SJCRH30 (cell line): Measurements from ENCODE around the gene SAPCD1. TPM values are rescaled to one million over a fixed set of nuclear protein-coding genes. Genes with fewer than 3 reads are reported as not detected.

Source experiments
- DNase-seq, 2 experiments: peaks; one replicate each; pipeline ENCODE4 v3.0.0-alpha.2; 2015 to 2020
- H3K27ac ChIP-seq: fragments of 250-450 bp; sonication (Bioruptor Pico); 2 replicates; pipeline ENCODE4 v1.5.1; 2020; ENCODE audit warnings: mild to moderate bottlenecking, moderate library complexity
- H3K27me3 ChIP-seq: fragments of 250-450 bp; sonication (Bioruptor Pico); 2 replicates; pipeline ENCODE4 v1.5.1; 2020; ENCODE audit warnings: mild to moderate bottlenecking, moderate library complexity
- H3K36me3 ChIP-seq: fragments of 250-450 bp; sonication (Bioruptor Pico); 2 replicates; pipeline ENCODE4 v1.5.1; 2020; ENCODE audit warnings: mild to moderate bottlenecking, moderate library complexity
- H3K4me1 ChIP-seq: fragments of 250-450 bp; sonication (Bioruptor Pico); 2 replicates; pipeline ENCODE4 v1.5.1; 2020; ENCODE audit warnings: mild to moderate bottlenecking, moderate library complexity
- H3K4me3 ChIP-seq: fragments of 250-450 bp; sonication (Bioruptor Pico); 2 replicates; pipeline ENCODE4 v1.5.1; 2020; ENCODE audit warnings: mild to moderate bottlenecking, moderate library complexity
- H3K9me3 ChIP-seq: fragments of 250-450 bp; sonication (Bioruptor Pico); replicated peaks from 2 replicates; pipeline ENCODE4 v1.5.1; 2020; ENCODE audit warnings: mild to moderate bottlenecking, moderate library complexity
- total RNA-seq: library from RNA; depleted of rRNA; stranded (reverse); fragments of >200 nt; shearing (Covaris generic); gene quantifications from 2 replicates; pipeline ENCODE4 v1.2.3, GENCODE V29; 2014

SAPCD1 gene
- total RNA-seq, 1 experiment from 2014 or later = 0.89 TPM

DNA sequence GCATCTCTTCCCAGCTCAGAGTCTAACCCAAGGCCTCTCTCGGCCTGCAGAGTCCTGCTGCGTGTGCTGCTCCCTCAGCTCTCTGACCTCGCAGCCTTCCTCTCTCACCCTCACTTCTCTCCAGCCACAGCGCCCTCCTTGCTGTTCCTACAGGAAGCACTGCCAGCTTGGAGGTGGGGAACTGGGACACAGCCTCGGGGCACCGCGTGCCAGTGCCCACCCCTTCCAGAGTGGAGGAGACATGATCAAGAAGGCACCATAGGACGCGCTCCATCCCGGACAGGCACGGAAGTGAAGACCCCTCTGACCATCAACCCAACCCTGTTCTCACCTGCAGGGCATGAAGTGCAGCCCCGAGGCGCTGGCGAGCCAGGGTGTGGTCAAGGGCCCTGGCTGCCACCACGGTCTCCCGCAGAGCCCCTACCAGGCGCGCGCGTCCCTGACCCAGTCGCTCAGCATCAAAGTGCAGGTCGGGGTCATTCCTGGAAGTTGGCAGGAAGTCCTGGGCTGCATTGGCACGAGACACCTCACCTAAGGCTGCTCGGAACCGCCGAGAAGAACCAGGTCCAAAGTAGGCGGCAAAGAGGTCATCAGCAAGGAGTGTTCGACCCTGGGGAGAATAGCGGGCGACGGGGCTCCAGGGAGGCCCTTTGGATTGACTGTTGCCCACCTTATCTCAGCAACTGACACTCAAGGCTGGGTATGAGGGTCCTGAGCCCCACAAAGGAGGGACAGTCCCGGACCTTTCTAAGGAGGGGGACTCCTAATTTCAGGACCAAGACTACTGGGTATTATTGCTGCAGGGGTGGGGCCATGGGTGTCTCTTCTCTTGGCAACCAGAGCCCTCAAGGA lies 13.4 kb downstream of the SAPCD1 start:
- DNase-seq = no peak
- H3K27me3 ChIP-seq = no peaks in the 10 kb centered on the region

DNA sequence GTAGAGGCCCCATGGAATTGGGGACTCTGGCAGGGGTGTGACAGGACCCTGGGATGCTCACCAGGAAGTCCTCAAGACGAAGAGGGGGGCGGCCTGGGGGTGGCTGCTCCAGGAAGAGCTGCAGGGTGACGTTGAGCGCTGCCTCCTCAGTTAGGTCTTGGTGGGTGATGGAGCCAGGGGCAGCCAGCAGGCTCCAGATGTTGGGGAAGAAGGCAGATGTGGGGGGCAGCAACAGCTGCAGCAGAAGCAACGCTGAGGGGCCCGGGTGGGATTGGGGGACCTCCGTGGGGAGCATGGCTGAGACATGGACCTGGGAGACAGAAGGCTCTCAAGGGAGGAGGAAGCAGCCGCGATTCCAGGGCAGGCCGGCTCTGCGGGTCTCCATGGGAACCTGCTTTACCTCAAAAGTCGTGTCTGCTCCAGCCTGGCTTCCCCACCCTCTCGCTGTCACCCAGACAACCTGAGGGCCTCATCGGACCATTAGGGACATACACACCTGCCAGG lies 14.1 kb downstream of the SAPCD1 start:
- H3K27me3 ChIP-seq = no peaks in the 10 kb centered on the region
- no peak for DNase-seq
- H3K9me3 ChIP-seq = no peaks in the 10 kb centered on the region
- peaks cover 15% of the 10 kb centered on the region for H3K36me3 ChIP-seq
- no peak overlapping the region for H3K4me3 ChIP-seq
- no peak overlapping the region for H3K27ac ChIP-seq
- H3K4me1 ChIP-seq = peaks cover 3% of the 10 kb centered on the region; the same call in 1 of the 2 replicates

More for the DNA sequence above, 13.4 kb downstream of the SAPCD1 start:
- Histone ChIP-seq H3K4me1 (peaks cover 3% of the 10 kb centered on the region; the same call in 1 of the 2 replicates), H3K9me3 (no peaks in the 10 kb centered on the region), H3K36me3 (peaks cover 10% of the 10 kb centered on the region), H3K4me3 (no peak overlapping the region), H3K27ac (no peak overlapping the region)

DNA sequence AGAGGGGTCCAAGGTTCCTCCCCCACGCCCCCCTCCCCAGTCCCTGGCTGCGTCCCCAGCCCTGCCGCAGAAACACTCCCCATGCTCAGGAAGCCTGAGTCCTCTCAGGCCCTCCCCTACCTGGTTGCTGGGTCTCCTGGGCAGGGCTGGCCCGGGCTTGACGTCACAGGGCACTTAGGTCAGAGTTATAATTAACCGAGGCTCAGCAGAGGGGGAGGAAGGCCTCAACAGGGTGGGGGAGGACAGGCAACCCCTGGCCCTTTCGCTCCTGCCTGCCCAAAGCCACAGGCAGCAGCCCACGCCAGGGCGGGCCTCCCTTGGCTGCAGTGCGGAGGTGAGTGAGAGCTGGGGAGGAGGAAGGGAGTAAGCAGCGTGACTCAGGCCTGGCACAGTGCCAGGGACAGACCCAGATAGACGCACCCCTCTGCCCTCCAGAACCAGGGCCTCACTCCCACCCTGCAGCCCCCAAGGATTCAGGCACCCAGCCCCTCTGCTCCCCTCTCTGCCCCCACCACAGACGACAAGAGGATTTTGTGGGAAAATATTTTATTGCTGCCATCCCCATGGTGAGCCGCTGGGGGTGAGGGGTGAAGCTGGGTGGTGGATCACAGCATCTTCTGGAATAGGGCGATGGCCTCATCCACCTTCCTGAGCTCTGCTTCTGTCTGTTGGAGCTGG lies 14.7 kb downstream of the SAPCD1 start, which contains the start of gene VWA7:
VWA7 (minus strand) TSS at position 340 of the 678 bp plus-strand sequence. CDS start 549 bp downstream, outside the sequence.
- H3K4me1 ChIP-seq = peaks cover 3% of the 10 kb centered on the region; the same call in 1 of the 2 replicates
- peaks cover 15% of the 10 kb centered on the region for H3K36me3 ChIP-seq
- no peaks in the 10 kb centered on the region for H3K27me3 ChIP-seq
- no peak within 1 kb of the TSS for H3K27ac ChIP-seq
- no peaks in the 10 kb centered on the region for H3K9me3 ChIP-seq
- H3K4me3 ChIP-seq = no peak within 1 kb of the TSS
- peak; percentile 45 to 51 for DNase-seq

DNA sequence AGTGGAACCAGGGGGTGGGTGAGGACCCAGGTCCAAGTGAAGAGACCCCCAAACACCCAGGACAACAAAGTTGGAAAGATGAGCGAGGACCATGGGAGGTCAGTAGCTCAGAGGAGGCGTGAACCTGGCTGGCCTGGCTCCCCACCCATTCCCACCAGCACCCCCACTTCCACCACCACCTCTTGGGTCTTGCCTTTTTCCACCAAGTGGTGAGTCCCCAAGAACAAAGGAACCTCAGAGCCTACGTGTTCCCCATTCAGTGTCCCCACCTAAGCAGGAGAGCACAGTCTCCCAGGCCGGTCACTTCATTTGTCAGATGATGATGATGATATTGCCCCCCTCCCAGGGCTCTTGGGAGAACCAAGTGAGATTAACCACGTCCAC lies 15.2 kb downstream of the SAPCD1 start:
- H3K27ac ChIP-seq = no peak overlapping the region
- H3K36me3 ChIP-seq = peaks cover 18% of the 10 kb centered on the region
- H3K9me3 ChIP-seq = no peaks in the 10 kb centered on the region
- DNase-seq = no peak
- H3K27me3 ChIP-seq = no peaks in the 10 kb centered on the region
- H3K4me3 ChIP-seq = no peak overlapping the region
- H3K4me1 ChIP-seq = peaks cover 3% of the 10 kb centered on the region; the same call in 1 of the 2 replicates

DNA sequence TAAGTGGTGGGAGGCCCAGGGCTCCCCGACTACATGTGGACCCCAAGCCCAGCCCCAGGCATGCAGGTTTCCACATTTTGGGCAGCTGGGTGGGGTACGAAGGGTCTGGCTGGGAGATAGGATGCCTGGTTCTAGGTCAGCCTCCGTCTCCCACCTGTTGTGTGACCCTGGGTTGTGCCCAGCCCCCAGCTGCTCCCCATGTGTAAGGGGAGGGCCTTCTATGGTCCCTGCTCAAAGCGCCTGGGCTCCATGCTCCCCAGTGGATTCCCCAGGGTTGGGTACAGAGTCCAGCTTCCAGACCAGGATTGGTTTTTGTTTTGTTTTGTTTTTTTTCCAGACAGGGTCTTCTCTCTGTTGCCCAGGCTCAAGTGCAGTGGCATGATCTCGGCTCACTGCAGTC lies 15.7 kb downstream of the SAPCD1 start:
- no peak overlapping the region for H3K27ac ChIP-seq
- H3K36me3 ChIP-seq = peaks cover 22% of the 10 kb centered on the region
- H3K4me3 ChIP-seq = no peak overlapping the region
- peaks cover 3% of the 10 kb centered on the region; the same call in 1 of the 2 replicates for H3K4me1 ChIP-seq
- H3K27me3 ChIP-seq = no peaks in the 10 kb centered on the region
- DNase-seq = no peak
- H3K9me3 ChIP-seq = no peaks in the 10 kb centered on the region

DNA sequence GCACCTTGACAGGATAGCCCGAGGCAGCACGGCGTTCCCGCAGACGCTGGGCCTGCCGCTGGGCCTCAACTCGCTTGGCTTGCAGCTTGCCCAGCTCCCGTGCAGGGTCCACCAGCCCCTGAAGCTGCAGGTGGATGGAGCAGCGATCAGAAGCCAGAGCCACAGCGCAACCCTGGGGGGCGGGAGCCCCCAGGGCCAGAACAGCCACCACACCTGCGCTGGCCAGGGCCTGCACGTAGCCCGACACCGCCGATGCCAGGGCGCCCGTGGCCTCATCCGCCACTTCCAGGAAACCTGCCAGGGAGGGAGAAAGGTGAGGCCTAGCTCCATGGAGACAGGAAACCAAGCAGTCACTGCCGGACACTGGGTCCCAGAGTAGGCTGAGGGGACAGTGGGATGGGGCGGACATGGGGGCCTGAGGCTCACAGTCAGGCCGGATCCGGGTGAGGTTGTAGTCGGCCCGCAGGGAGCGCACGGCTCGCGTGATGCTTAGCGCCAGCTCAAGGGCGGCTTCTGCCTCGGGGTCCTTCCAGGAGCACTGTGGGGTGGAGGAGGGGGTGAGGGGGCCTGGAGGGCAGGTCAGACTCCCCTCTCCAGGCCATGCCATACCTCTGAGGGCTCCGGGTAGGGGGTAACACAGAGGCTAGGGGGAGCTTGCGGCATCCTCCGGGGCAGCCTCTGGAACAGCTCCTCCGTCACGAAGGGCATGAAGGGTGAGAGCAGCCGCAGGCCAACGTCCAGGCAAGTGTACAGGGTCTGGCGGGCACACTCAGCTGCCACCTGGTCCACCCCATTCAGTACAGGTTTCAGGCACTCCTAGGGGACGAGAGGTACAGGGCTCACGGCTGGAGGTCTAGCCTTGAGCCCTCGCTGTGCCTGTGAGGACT lies 16.8 kb downstream of the SAPCD1 start:
- Histone ChIP-seq H3K9me3 (no peaks in the 10 kb centered on the region), H3K27ac (no peak overlapping the region), H3K27me3 (no peaks in the 10 kb centered on the region), H3K4me3 (no peak overlapping the region), H3K4me1 (peaks cover 3% of the 10 kb centered on the region; the same call in 1 of the 2 replicates), H3K36me3 (peaks cover 26% of the 10 kb centered on the region)
- DNase-seq = no peak

DNA sequence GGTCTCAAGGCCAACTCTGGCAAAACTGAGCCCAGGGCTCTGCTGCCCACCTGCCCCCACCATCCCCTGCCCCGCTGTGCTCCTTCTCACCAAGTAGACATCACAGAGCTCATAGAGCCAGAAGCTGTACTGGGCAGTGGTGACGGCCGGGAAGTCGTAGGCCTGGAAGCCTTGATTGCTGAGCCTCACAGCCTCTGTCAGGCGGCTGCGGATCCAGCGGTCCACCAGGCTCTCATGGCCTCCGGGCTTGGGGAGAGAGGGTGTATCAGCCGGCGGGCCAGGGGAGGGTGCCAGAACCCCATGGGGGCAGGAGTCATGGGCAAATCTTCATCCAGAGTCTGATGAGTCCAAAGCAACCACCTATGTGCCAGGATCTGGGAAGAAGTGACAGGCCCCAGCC lies 17.5 kb downstream of the SAPCD1 start:
- Histone ChIP-seq H3K27ac (no peak overlapping the region), H3K4me1 (peaks cover 3% of the 10 kb centered on the region; the same call in 1 of the 2 replicates), H3K36me3 (peaks cover 30% of the 10 kb centered on the region), H3K27me3 (no peaks in the 10 kb centered on the region), H3K4me3 (no peak overlapping the region), H3K9me3 (no peaks in the 10 kb centered on the region)
- no peak for DNase-seq

DNA sequence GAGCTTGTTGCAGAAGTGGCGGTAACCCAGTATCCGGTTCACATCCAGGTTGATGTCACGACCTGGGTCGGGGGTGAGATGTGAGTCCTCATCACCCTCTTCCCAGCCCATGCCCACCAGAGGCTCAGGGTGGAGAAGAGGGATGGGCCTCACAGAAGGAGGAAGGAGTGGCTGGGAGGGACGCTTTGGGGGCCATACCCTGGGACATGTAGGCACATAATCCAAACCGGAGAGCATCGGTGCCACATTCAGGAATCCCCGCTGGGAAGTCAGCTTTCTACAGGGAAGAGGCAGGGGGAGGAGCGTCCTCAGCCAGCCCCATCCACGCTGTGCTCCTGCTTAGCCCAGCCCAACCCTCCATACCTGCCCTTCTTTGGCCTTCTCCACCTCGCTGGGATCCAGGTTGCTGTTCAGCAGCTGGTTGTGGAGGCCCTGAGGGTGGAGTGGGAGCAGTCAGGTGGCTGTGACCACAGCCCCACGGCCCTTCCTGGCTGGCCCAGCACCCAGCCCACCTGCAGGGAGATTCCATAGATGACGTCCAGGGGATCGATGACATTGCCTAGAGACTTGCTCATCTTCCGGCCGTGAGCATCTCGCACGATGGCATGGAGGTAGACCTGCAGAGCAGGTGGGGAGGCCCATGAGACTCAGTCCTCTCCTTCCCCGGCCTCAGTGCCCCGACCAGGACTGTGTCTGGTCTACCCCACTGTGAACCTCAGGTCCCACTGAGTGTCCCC lies 18.2 kb downstream of the SAPCD1 start:
- H3K9me3 ChIP-seq = no peaks in the 10 kb centered on the region
- H3K27ac ChIP-seq = no peak overlapping the region
- peaks cover 3% of the 10 kb centered on the region; the same call in 1 of the 2 replicates for H3K4me1 ChIP-seq
- H3K27me3 ChIP-seq = no peaks in the 10 kb centered on the region
- H3K36me3 ChIP-seq = peaks cover 31% of the 10 kb centered on the region
- H3K4me3 ChIP-seq = no peak overlapping the region
- DNase-seq = no peak

DNA sequence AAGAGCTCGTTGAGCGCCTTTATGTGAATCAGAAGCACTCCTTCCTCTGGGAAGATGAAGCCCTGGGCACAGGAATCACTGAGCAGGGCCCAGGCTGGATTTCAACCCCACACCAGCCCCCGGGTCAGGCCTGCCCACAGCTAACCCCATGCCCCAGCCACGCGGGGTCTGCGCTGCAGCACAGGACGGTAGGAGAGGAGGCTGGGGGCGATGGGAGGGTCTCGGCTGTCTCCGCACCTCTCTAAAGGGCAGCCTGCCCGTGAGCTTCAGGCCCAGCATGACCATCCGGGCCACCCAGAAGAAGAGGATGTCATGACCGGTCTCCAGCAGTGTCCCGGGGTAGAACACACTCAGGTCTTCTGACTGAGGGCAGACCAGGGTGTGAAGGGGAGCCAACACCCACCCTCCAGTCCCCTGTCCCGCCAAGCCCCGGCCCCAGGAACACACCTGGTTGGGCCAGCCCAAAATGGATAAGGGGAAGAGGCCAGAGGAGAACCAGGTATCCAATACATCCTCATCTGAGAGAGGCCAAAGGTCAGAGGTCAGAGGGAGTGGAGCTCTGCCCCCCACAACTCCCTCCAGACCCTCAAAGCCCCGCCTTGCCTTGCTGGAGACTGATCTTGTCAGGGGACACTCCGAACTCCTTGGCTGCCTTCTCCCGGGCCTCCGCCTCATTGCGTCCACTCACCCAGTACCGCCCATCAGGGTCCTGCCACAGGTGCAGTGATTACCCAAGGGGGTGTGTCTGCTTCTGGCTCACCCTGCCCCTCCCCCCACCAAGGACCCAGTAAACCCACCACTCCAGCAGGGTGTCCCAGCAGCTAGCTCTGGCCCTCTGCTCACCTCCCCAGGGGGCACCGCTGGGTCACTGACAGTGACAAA lies 19.0 kb downstream of the SAPCD1 start:
- peaks cover 3% of the 10 kb centered on the region; the same call in 1 of the 2 replicates for H3K4me1 ChIP-seq
- H3K4me3 ChIP-seq = no peak overlapping the region
- H3K36me3 ChIP-seq = peaks cover 31% of the 10 kb centered on the region
- no peak for DNase-seq
- no peaks in the 10 kb centered on the region for H3K27me3 ChIP-seq
- H3K27ac ChIP-seq = no peak overlapping the region
- H3K9me3 ChIP-seq = no peaks in the 10 kb centered on the region

DNA sequence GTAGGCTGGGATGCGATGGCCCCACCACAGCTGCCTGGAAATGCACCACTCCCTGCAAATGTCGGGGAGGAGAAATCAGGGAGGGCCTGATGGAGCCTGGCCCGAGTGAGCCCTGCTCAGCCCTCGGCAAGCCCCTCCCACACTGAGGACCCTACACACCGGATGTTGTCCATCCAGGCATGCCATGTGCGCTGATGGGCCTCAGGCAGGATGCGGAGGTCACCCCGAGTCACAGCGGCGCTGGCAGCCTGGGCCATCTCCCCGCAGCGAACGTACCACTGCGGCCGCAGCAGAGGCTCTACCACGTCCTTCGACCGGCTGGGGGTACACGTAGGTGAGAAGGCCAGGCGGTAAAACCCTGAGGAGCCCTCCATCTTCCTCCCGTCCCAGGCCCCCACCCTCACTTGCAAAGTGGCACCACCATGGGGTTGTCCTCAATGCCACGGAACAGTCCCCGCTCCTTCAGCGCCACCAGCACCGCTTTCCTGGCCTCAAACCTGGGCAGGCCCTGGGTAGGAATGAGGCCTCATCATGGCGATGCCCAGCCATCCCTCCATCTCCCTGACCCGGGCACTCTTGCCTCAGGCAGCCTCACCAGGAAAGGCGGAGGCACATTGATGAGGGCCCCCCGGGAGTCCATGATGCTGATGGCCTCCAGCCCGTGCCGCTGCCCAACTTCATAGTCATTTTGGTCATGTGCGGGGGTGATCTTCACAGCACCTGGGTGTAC lies 19.8 kb downstream of the SAPCD1 start:
- no peak for DNase-seq
- H3K36me3 ChIP-seq = peaks cover 31% of the 10 kb centered on the region
- no peaks in the 10 kb centered on the region for H3K27me3 ChIP-seq
- no peak overlapping the region for H3K27ac ChIP-seq
- no peak overlapping the region for H3K4me3 ChIP-seq
- H3K4me1 ChIP-seq = no peaks in the 10 kb centered on the region; the same call in 1 of the 2 replicates
- no peaks in the 10 kb centered on the region for H3K9me3 ChIP-seq

DNA sequence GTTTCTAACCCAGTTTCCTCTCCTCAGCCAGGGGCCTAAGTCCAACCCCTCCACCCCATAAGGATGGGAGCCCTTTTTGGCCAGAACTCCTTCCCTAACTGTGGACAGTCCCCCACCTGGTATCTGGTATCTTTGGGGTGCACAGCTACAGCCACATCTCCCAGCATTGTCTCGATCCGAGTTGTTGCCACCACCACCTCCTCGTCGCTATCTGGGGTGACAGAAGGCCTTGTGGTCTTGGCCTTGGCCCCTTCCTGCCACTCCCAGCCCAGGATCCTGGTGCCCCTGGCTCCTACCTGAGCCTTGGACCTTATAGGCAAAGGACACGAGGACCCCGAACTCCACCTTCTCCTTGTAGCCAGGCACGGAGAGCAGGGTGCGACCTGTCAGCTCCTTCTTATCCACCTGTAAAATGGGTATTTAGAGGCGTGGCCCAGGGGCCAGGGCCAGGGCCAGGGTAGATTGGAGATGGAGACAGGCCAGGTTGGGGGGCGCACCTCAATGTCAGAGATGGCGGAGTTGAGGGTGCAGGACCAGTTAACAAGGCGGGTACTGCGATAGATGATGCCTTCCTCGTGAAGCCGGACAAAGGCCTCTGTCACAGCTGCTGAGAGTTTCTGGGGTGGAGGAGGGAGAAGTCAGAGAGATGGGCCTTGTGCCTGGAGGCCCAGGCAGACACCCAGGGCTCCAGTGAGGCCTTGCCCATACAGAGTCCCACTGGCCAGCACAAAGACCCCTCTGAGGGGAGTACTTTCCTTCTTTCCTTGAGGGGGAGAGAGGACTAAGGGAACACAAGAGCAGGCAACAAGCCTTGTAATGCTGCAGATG lies 21.9 kb downstream of the SAPCD1 start:
- Histone ChIP-seq H3K27me3 (no peaks in the 10 kb centered on the region), H3K36me3 (peaks cover 37% of the 10 kb centered on the region), H3K4me1 (no peaks in the 10 kb centered on the region), H3K9me3 (no peaks in the 10 kb centered on the region), H3K4me3 (no peak overlapping the region), H3K27ac (no peak overlapping the region)
- no peak for DNase-seq

DNA sequence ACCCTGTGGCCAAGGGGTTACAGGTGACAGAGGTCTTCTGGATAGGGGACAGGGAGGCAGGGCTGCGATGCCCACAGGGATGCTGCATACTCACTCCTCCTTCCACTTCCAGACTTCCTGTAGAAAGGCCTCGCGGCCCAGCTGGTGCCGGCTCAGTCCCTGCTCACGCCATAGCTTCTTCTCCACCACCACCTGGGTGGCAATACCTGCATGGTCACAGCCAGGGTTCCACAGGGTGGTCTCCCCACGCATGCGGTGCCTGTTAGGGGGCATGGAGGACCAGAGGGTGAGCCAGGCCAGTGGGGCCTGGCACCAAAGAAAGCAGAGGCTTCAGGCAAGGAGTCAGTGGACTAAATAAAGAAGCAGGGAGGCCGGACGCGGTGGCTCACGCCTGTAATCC lies 23.0 kb downstream of the SAPCD1 start:
- DNase-seq = no peak
- H3K36me3 ChIP-seq = peaks cover 40% of the 10 kb centered on the region
- no peaks in the 10 kb centered on the region for H3K9me3 ChIP-seq
- no peak overlapping the region for H3K27ac ChIP-seq
- no peak overlapping the region for H3K4me3 ChIP-seq
- H3K4me1 ChIP-seq = no peaks in the 10 kb centered on the region
- no peaks in the 10 kb centered on the region for H3K27me3 ChIP-seq
